K562 (cell line): ENCODE measurements around the gene ZBTB38. TPM values are rescaled to one million over a fixed set of nuclear protein-coding genes. Genes with fewer than 3 reads are reported as not detected.
A peak's percentile ranks its signal among the peaks of the same experiment; 100 is the strongest.

Experiments
- ATAC-seq: fragments of 200-7000 bp; cut with Tn5 transposase; 3 replicates; pipeline ENCODE4 v1.9.1; 2020; ENCODE audit warnings: moderate library complexity
- BruUV-seq: library from RNA; stranded (reverse); fragments of 400-500 nt; replicated peaks from 2 replicates; lab custom pipeline; 2021; lab: Mats Ljungman, UMichigan
- CTCF ChIA-PET: fragments of 300-600 bp; formaldehyde crosslinking; extraction: SDS; loops from one replicate; lab custom pipeline; 2021; ENCODE audit warnings: low intra/inter-chr PET ratio; lab: Yijun Ruan, JAX
- POLR2A ChIA-PET: fragments of 300-600, 350-650 bp; sonication (Branson Sonifier 250); formaldehyde crosslinking; extraction: SDS; loops from one replicate; lab custom pipeline; 2021; ENCODE audit warnings: antibody characterized with exemption, inconsistent platforms; lab: Yijun Ruan, JAX
- DNase-seq, 4 experiments: peaks; one replicate each; pipeline versions ENCODE4 v3.0.0 to v3.0.0-alpha.2; 2011 to 2018; ENCODE audit warnings: low spot score in 3 of 4, mixed read lengths in 3 of 4; ENCODE audit errors: extremely low read depth in 1 of 4
- FAIRE-seq: peaks from 2 replicates; lab custom pipeline; 2011; peaks lifted over from hg19 to GRCh38; lab: Jason Lieb, UNC
- H2AFZ ChIP-seq: 2 replicates; pipeline ENCODE4 v1.6.0; 2011; ENCODE audit warnings: low read depth, low read length, control low read depth, inconsistent platforms
- H3K27ac ChIP-seq: fragments of 200-600 bp; 3 replicates; pipeline ENCODE4 v1.8.0; 2011; ENCODE audit warnings: low read depth, mild to moderate bottlenecking, control low read depth, inconsistent platforms, low read length, moderate library complexity, mixed read lengths; ENCODE audit errors: extremely low read depth
- H3K27me3 ChIP-seq, 2 experiments: fragments of 300-600 bp in 1 of 2; 2 replicates in 1 of 2; 3 replicates in 1 of 2; pipeline versions ENCODE4 v1.6.0 to v1.8.0; 2011; ENCODE audit warnings: inconsistent platforms in 2 of 2, low read length in 2 of 2, mild to moderate bottlenecking in 1 of 2, mixed read lengths in 1 of 2, moderate library complexity in 1 of 2; ENCODE audit not compliant: control insufficient read depth in 2 of 2, insufficient read depth in 2 of 2
- H3K36me3 ChIP-seq: fragments of 300-600 bp; 3 replicates; pipeline ENCODE4 v1.8.0; 2011; ENCODE audit warnings: mild to moderate bottlenecking, low read length, inconsistent platforms; ENCODE audit not compliant: control insufficient read depth, insufficient read depth
- H3K4me1 ChIP-seq, 2 experiments: fragments of 200-600 bp in 1 of 2; replicated peaks in 1 of 2; 2 replicates in 1 of 2; 3 replicates in 1 of 2; pipeline versions ENCODE4 v1.5.1 to v1.8.0; 2011; ENCODE audit warnings: inconsistent platforms in 2 of 2, low read length in 2 of 2, mild to moderate bottlenecking in 1 of 2, mixed read lengths in 1 of 2, moderate library complexity in 1 of 2; ENCODE audit not compliant: control insufficient read depth in 2 of 2, insufficient read depth in 2 of 2
- H3K4me2 ChIP-seq: 2 replicates; pipeline ENCODE4 v1.6.1; 2011; ENCODE audit warnings: low read length, control low read depth, inconsistent platforms, mixed read lengths; ENCODE audit not compliant: insufficient read depth
- H3K4me3 ChIP-seq: fragments of 200-600 bp; sonication (generic), shearing (Covaris generic); 2 replicates; pipeline ENCODE4 v1.5.1; 2016; ENCODE audit warnings: control low read depth, inconsistent platforms
- H3K79me2 ChIP-seq: fragments of 200-600 bp; 3 replicates; pipeline ENCODE4 v1.8.0; 2011; ENCODE audit warnings: low read length, inconsistent platforms; ENCODE audit not compliant: control insufficient read depth, insufficient read depth
- H3K9ac ChIP-seq, 2 experiments: 2 replicates each; pipeline versions ENCODE4 v1.6.0 to v1.6.1; 2011; ENCODE audit warnings: low read depth in 2 of 2, low read length in 2 of 2, control low read depth in 1 of 2, inconsistent platforms in 1 of 2, mild to moderate bottlenecking in 1 of 2, mixed read lengths in 1 of 2; ENCODE audit not compliant: insufficient read depth in 1 of 2
- H3K9me1 ChIP-seq: one replicate; pipeline ENCODE4 v1.6.0; 2011; ENCODE audit warnings: inconsistent platforms, mild to moderate bottlenecking, low read length, moderate library complexity; ENCODE audit not compliant: control insufficient read depth, insufficient read depth
- H3K9me3 ChIP-seq: replicated peaks from 2 replicates; pipeline ENCODE4 v1.5.1; 2011; ENCODE audit warnings: low read depth, low read length, inconsistent platforms; ENCODE audit not compliant: control insufficient read depth, insufficient read depth
- H4K20me1 ChIP-seq: replicated peaks from 2 replicates; pipeline ENCODE4 v1.6.1; 2011; ENCODE audit warnings: low read length, inconsistent platforms, mixed read lengths; ENCODE audit not compliant: control insufficient read depth, insufficient read depth
- ATF4 ChIP-seq: fragments of 450-650 bp; formaldehyde crosslinking; IDR thresholded peaks from 2 replicates; pipeline ENCODE4 v1.4.0; 2022; ENCODE audit warnings: mild to moderate bottlenecking, moderate library complexity
- CXXC5 ChIP-seq: fragments of 250-450 bp; sonication (Bioruptor Pico); IDR thresholded peaks from 2 replicates; pipeline ENCODE4 v1.8.0; 2022; ENCODE audit warnings: inconsistent platforms, mild to moderate bottlenecking, moderate library complexity
- EP300 ChIP-seq: IDR thresholded peaks from 2 replicates; pipeline ENCODE4 v1.6.1; 2012; ENCODE audit warnings: low read length, improper control_type of control experiment
- ERF ChIP-seq: fragments of 450-650 bp; formaldehyde crosslinking; IDR thresholded peaks from 2 replicates; pipeline ENCODE4 v1.4.0; 2020; ENCODE audit warnings: mild to moderate bottlenecking, mixed read lengths
- ESRRA ChIP-seq: fragments of 450-650 bp; IDR thresholded peaks from 2 replicates; pipeline ENCODE4 v1.6.1; 2014; ENCODE audit warnings: low read depth, mild to moderate bottlenecking, moderate library complexity, borderline replicate concordance
- HOXB6 ChIP-seq: fragments of 250-450 bp; sonication (Bioruptor Pico); IDR thresholded peaks from 2 replicates; pipeline ENCODE4 v1.5.1; 2022; ENCODE audit warnings: mild to moderate bottlenecking, borderline replicate concordance
- KDM1A ChIP-seq, 2 experiments: fragments of 450-650 bp; IDR thresholded peaks; 2 replicates each; pipeline ENCODE4 v1.6.1; 2016; ENCODE audit warnings: mild to moderate bottlenecking in 2 of 2
- MLLT1 ChIP-seq, 2 experiments: fragments of 450-650 bp; IDR thresholded peaks; 2 replicates each; pipeline ENCODE4 v1.6.1; 2016
- MTF1 ChIP-seq: fragments of 250-450 bp; sonication (Bioruptor Pico); IDR thresholded peaks from 2 replicates; pipeline ENCODE4 v1.9.0; 2021; ENCODE audit warnings: moderate library complexity, mild to moderate bottlenecking, inconsistent platforms, borderline replicate concordance
- RCOR1 ChIP-seq, 2 experiments: IDR thresholded peaks; 2 replicates each; pipeline ENCODE4 v1.6.1; 2012; ENCODE audit warnings: low read depth in 2 of 2, low read length in 2 of 2, borderline replicate concordance in 1 of 2, improper control_type of control experiment in 1 of 2
- RFX5 ChIP-seq: IDR thresholded peaks from 2 replicates; pipeline ENCODE4 v1.6.1; 2011; ENCODE audit warnings: low read depth, mild to moderate bottlenecking, improper control_type of control experiment, low read length
- SMAD4 ChIP-seq: fragments of 250-450 bp; sonication (Bioruptor Pico); conservative IDR thresholded peaks from 2 replicates; pipeline ENCODE4 v1.8.0; 2021; ENCODE audit warnings: inconsistent platforms, mild to moderate bottlenecking, moderate library complexity
- TBL1XR1 ChIP-seq, 2 experiments: IDR thresholded peaks; 2 replicates each; pipeline ENCODE4 v1.6.1; 2012; ENCODE audit warnings: improper control_type of control experiment in 2 of 2, low read length in 2 of 2, mild to moderate bottlenecking in 1 of 2
- TCF3 ChIP-seq: sonication (generic); formaldehyde crosslinking; IDR thresholded peaks from 2 replicates; pipeline ENCODE4 v1.4.0; 2020; ENCODE audit warnings: mild to moderate bottlenecking, missing genetic modification reagents
- TRIM25 ChIP-seq: fragments of 450-650 bp; IDR thresholded peaks from 2 replicates; pipeline ENCODE4 v1.7.0; 2016; ENCODE audit warnings: borderline replicate concordance
- ZBTB1 ChIP-seq: sonication (generic); formaldehyde crosslinking; IDR thresholded peaks from 2 replicates; pipeline ENCODE4 v1.8.1; 2023; ENCODE audit warnings: missing genetic modification reagents, low read depth, mild to moderate bottlenecking, borderline replicate concordance
- ZFP30 ChIP-seq: fragments of 250-450 bp; sonication (Bioruptor Pico); IDR thresholded peaks from 2 replicates; pipeline ENCODE4 v1.8.0; 2022; ENCODE audit warnings: moderate library complexity, mild to moderate bottlenecking, inconsistent platforms, borderline replicate concordance
- ZNF212 ChIP-seq: fragments of 450-650 bp; formaldehyde crosslinking; IDR thresholded peaks from 2 replicates; pipeline ENCODE4 v1.4.0; 2020; ENCODE audit warnings: mild to moderate bottlenecking
- ZNF324 ChIP-seq: fragments of 250-450 bp; sonication (Bioruptor Pico); IDR thresholded peaks from 2 replicates; pipeline ENCODE4 v1.4.0; 2020; ENCODE audit warnings: mild to moderate bottlenecking
- WGBS: fragments of 100-300 bp; shearing (Covaris generic); methylation state at CpG from one replicate; pipeline ENCODE4 v1.1.6; 2016; ENCODE audit warnings: low coverage, mixed read lengths; ENCODE audit not compliant: insufficient coverage; ENCODE audit errors: missing lambda C conversion rate; 5-methylcytosine and 5-hydroxymethylcytosine counted together
- in situ Hi-C: fragments of 300-500 bp; cut with MboI; formaldehyde crosslinking; loops from 4 replicates; pipeline ENCODE4 v1.15.0; 2018; ENCODE audit warnings: inconsistent platforms, mixed read lengths
- intact Hi-C: fragments of 100-400 bp; cut with micrococcal nuclease; formaldehyde crosslinking; loops from 2 replicates; pipeline ENCODE4 v1.14.2; 2022
- polyA plus RNA-seq, 8 experiments: library from polyadenylated mRNA; depleted of rRNA in 4 of 8; stranded (reverse) in 5 of 8; unstranded in 3 of 8; fragments of >200 nt; fragmentation: Nextera tagmentation in 2 of 8; fragmentation: Illumina TruSeq in 1 of 8; extraction: Ambion mirVana in 2 of 8; extraction: Trizol in 1 of 8; gene quantifications; 2 replicates each; pipeline versions ENCODE4 v1.2.1 to v1.2.3, GENCODE V29; 2011 to 2014; ENCODE audit warnings: inconsistent platforms in 1 of 8, missing spikeins in 1 of 8
- total RNA-seq, 7 experiments: library from RNA; depleted of rRNA in 6 of 7; stranded (reverse); fragments of >200 nt in 6 of 7; fragmentation: Illumina TruSeq in 2 of 7; extraction: Trizol in 2 of 7; gene quantifications; 2 replicates each; pipeline versions ENCODE4 v1.2.1 to v1.2.3, GENCODE V29; 2011 to 2021; ENCODE audit warnings: low replicate concordance in 1 of 7

Gene ZBTB38
- total and polyA plus RNA-seq, 9 of the 15 experiments (the other 6 are each of a cell fraction or from before 2014, with no cell fraction given) = 12.1 to 39.4 (median 22.9) TPM

GRCh38 chr3:141342386-141342785 is 25.9 kb upstream of the ZBTB38 start:
- H3K9me3 ChIP-seq = no peaks in the 10 kb centered on the region
- H3K27ac ChIP-seq = no peak overlapping the region
- FAIRE-seq (peak; percentile 71), DNase-seq (peak; percentile 51 to 69 (median 56)), ATAC-seq (peak; percentile 87)
- no peaks in the 10 kb centered on the region for H3K79me2 ChIP-seq
- H3K4me3 ChIP-seq = no peak overlapping the region
- H3K9ac ChIP-seq = no peak overlapping the region
- ChIA-PET CTCF (no interaction called here), POLR2A (interaction anchor here (0.6 to 1.1 kb wide), 5 partner anchors 11 to 229 kb away, joined by 3 to 6 read pairs (median 3); no protein-coding TSS in a partner anchor)
- no TSS peak for BruUV-seq
- H2AFZ ChIP-seq = no peak overlapping the region
- no peaks in the 10 kb centered on the region for H3K9me1 ChIP-seq
- in situ Hi-C loops (no loop called here), intact Hi-C loops (no loop called here)
- H3K36me3 ChIP-seq = no peaks in the 10 kb centered on the region
- peaks cover 4 to 31% of the 10 kb centered on the region in 2 experiments; a peak in 4 of 5 replicates for H3K4me1 ChIP-seq
- no peaks in the 10 kb centered on the region for H3K27me3 ChIP-seq
- 2% methylated on average over 5 of the region's 5 CpGs for WGBS
- H4K20me1 ChIP-seq = no peaks in the 10 kb centered on the region
- H3K4me2 ChIP-seq = no peak overlapping the region
- peak in 1 of 2 experiments; percentile 76; a peak in 1 of 4 replicates for TF ChIP-seq RCOR1 (IDR thresholded peaks at IDR 0.05; ENCODE audit: borderline replicate concordance in 1 of 2, low read depth in 2 of 2, low read length in 2 of 2)
- no peak for TF ChIP-seq ZNF324 (CRISPR knock-in tag)
- no peak for TF ChIP-seq ZNF212 (CRISPR knock-in tag)
- TF ChIP-seq MLLT1 (IDR thresholded peaks at IDR 0.05) = 0 out of 4 replicates have a peak, but pooled peaks of 1 of the 2 experiments have one; percentile 42
- no peak for TF ChIP-seq ERF
- TF ChIP-seq KDM1A (IDR thresholded peaks at IDR 0.05) = peak; percentile 65
- TF ChIP-seq ZFP30 (CRISPR knock-in tag) = no peak
- TF ChIP-seq HOXB6 (CRISPR knock-in tag) = no peak
- 0 out of 2 replicates have a peak, but pooled peaks have one; percentile 24 for TF ChIP-seq SMAD4 (CRISPR knock-in tag)
- 0 out of 2 replicates have a peak, but pooled peaks have one; percentile 30 for TF ChIP-seq CXXC5 (CRISPR knock-in tag)
- TF ChIP-seq EP300 = peak; percentile 24; the same call in 1 of the 2 replicates
- no peak for TF ChIP-seq TRIM25
- no peak for TF ChIP-seq MTF1 (CRISPR knock-in tag)
- TF ChIP-seq ATF4 = no peak
- TF ChIP-seq ESRRA = peak; percentile 40; the same call in 1 of the 2 replicates
- TF ChIP-seq ZBTB1 = no peak
- no peak for TF ChIP-seq TBL1XR1 (IDR thresholded peaks at IDR 0.05; ENCODE audit: low read length in 2 of 2)
- no peak for TF ChIP-seq TCF3
- no peak for TF ChIP-seq RFX5
